ENCODE results near the gene GPR68. TPM values are rescaled to one million over a fixed set of nuclear protein-coding genes. Genes with fewer than 3 reads are reported as not detected.
A peak's percentile ranks its signal among the peaks of the same experiment; 100 is the strongest.

Gene GPR68
- polyA plus RNA-seq, 2 of the 4 experiments (the other 2 are of a cell fraction): 0.09 TPM

DNA sequence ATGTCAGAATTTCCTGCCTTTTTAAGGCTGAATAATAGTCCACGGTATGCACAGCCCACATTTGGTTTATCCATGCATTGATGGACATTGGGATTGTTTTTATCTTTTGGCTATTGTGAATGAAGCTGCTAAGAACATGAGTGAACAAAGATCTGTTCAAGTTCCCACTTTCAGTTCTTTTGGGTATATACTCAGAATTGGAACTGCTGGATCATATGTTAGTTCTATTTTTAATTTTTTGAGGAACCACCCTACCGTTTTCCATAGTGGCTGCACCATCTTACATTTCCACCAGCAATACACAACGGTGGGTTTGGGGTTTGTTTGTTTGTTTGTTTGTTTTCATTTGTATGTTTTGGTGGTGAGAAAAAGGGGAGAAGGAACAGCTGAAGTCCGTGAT is 6.4 kb downstream of the GPR68 start:
- 31% methylated on average over 4 of the region's 4 CpGs for WGBS (ENCODE audit: missing lambda C conversion rate)
- H3K4me3 ChIP-seq: no peak overlapping the region
- H3K9me3 ChIP-seq: no peaks in the 10 kb centered on the region
- TF ChIP-seq RARB (CRISPR knock-in tag; IDR thresholded peaks at IDR 0.05): no peak
- no peak for TF ChIP-seq RAD21 (conservative IDR thresholded peaks at IDR 0.05 in 1 of 2, IDR thresholded peaks at IDR 0.05 in 1 of 2)
- no peak for TF ChIP-seq JUN (IDR thresholded peaks at IDR 0.05)
- TF ChIP-seq KDM5A (IDR thresholded peaks at IDR 0.05): no peak
- ATAC-seq: no peak
- CTCF ChIA-PET: no interaction called here
- H3K27ac ChIP-seq: no peak overlapping the region
- FAIRE-seq: no peak
- DNase-seq (ENCODE audit: low read depth in 1 of 2, low spot score in 1 of 2): no peak
- no peak overlapping the region for H3K4me2 ChIP-seq
- POLR2A ChIA-PET: no interaction called here
- H3K4me1 ChIP-seq: no peaks in the 10 kb centered on the region

DNA sequence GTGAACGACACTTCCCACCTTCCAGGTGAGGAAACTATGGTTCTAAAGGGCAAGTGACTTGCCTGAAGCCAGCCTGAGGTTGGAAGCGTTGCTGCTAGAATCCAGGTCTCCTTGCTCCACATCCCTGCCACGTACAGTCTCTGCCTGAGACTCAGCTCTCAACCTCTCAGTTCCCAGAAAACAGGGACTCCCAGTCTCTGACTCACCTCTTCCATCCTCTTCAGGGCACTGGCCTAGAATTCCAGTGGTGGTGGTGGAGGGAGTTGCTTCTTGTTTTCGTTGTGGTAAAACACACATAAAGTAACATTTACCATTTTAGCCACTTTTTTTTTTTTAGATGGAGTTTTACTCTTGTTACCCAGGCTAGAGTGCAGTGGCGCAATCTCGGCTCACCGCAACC is 7.3 kb downstream of the GPR68 start:
- no peak for FAIRE-seq
- ATAC-seq: 0 out of 6 replicates have a peak, but pooled peaks of 1 of the 2 experiments have one; percentile 18
- DNase-seq (ENCODE audit: low read depth in 1 of 2, low spot score in 1 of 2): no peak
- TF ChIP-seq HOXA7 (CRISPR knock-in tag; IDR thresholded peaks at IDR 0.05) (no peak), RARB (CRISPR knock-in tag; IDR thresholded peaks at IDR 0.05) (no peak), EHMT2 (IDR thresholded peaks at IDR 0.05; ENCODE audit: low read depth) (no peak), RCOR1 (IDR thresholded peaks at IDR 0.05; ENCODE audit: low read depth, low read length) (no peak), KDM5A (IDR thresholded peaks at IDR 0.05) (no peak), TFCP2L1 (CRISPR knock-in tag; IDR thresholded peaks at IDR 0.05) (no peak), ZFP36 (IDR thresholded peaks at IDR 0.05; ENCODE audit: borderline replicate concordance, partially characterized antibody) (no peak), RNF2 (IDR thresholded peaks at IDR 0.05; ENCODE audit: borderline replicate concordance, low read depth) (no peak), FOSL2 (IDR thresholded peaks at IDR 0.05) (no peak), FOSL2 (CRISPR knock-in tag; IDR thresholded peaks at IDR 0.05) (no peak), CHD4 (IDR thresholded peaks at IDR 0.05; ENCODE audit: borderline replicate concordance) (no peak), RAD21 (conservative IDR thresholded peaks at IDR 0.05 in 1 of 2, IDR thresholded peaks at IDR 0.05 in 1 of 2) (no peak), POLR2AphosphoS2 (conservative IDR thresholded peaks at IDR 0.05; ENCODE audit: low read length) (no peak), PHF8 (IDR thresholded peaks at IDR 0.05; ENCODE audit: borderline replicate concordance, low read depth) (no peak), EHF (CRISPR knock-in tag; IDR thresholded peaks at IDR 0.05) (no peak), CEBPB (IDR thresholded peaks at IDR 0.05) (no peak), FOSB (CRISPR knock-in tag; IDR thresholded peaks at IDR 0.05) (no peak)
- TF ChIP-seq, protein P1, sequence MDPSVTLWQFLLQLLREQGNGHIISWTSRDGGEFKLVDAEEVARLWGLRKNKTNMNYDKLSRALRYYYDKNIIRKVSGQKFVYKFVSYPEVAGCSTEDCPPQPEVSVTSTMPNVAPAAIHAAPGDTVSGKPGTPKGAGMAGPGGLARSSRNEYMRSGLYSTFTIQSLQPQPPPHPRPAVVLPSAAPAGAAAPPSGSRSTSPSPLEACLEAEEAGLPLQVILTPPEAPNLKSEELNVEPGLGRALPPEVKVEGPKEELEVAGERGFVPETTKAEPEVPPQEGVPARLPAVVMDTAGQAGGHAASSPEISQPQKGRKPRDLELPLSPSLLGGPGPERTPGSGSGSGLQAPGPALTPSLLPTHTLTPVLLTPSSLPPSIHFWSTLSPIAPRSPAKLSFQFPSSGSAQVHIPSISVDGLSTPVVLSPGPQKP (IDR thresholded peaks at IDR 0.05; ENCODE audit: low read depth, low read length): no peak
- TF ChIP-seq, protein P2, sequence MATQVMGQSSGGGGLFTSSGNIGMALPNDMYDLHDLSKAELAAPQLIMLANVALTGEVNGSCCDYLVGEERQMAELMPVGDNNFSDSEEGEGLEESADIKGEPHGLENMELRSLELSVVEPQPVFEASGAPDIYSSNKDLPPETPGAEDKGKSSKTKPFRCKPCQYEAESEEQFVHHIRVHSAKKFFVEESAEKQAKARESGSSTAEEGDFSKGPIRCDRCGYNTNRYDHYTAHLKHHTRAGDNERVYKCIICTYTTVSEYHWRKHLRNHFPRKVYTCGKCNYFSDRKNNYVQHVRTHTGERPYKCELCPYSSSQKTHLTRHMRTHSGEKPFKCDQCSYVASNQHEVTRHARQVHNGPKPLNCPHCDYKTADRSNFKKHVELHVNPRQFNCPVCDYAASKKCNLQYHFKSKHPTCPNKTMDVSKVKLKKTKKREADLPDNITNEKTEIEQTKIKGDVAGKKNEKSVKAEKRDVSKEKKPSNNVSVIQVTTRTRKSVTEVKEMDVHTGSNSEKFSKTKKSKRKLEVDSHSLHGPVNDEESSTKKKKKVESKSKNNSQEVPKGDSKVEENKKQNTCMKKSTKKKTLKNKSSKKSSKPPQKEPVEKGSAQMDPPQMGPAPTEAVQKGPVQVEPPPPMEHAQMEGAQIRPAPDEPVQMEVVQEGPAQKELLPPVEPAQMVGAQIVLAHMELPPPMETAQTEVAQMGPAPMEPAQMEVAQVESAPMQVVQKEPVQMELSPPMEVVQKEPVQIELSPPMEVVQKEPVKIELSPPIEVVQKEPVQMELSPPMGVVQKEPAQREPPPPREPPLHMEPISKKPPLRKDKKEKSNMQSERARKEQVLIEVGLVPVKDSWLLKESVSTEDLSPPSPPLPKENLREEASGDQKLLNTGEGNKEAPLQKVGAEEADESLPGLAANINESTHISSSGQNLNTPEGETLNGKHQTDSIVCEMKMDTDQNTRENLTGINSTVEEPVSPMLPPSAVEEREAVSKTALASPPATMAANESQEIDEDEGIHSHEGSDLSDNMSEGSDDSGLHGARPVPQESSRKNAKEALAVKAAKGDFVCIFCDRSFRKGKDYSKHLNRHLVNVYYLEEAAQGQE (IDR thresholded peaks at IDR 0.05): no peak
- TF ChIP-seq, protein P3, sequence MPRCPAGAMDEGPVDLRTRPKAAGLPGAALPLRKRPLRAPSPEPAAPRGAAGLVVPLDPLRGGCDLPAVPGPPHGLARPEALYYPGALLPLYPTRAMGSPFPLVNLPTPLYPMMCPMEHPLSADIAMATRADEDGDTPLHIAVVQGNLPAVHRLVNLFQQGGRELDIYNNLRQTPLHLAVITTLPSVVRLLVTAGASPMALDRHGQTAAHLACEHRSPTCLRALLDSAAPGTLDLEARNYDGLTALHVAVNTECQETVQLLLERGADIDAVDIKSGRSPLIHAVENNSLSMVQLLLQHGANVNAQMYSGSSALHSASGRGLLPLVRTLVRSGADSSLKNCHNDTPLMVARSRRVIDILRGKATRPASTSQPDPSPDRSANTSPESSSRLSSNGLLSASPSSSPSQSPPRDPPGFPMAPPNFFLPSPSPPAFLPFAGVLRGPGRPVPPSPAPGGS (IDR thresholded peaks at IDR 0.05): no peak
- TF ChIP-seq, protein P4, sequence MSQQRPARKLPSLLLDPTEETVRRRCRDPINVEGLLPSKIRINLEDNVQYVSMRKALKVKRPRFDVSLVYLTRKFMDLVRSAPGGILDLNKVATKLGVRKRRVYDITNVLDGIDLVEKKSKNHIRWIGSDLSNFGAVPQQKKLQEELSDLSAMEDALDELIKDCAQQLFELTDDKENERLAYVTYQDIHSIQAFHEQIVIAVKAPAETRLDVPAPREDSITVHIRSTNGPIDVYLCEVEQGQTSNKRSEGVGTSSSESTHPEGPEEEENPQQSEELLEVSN (IDR thresholded peaks at IDR 0.05; ENCODE audit: borderline replicate concordance, low read depth): no peak
- Histone ChIP-seq H3K4me3 (no peak overlapping the region), H3K4me2 (no peak overlapping the region), H3K4me1 (no peaks in the 10 kb centered on the region), H3K27ac (no peak overlapping the region), H3K9me3 (no peaks in the 10 kb centered on the region)
- ChIA-PET POLR2A (no interaction called here), CTCF (no interaction called here)
- 70% methylated on average over 7 of the region's 7 CpGs for WGBS (ENCODE audit: missing lambda C conversion rate)
